Activated CD4-positive, CD25-positive, alpha-beta regulatory T cell (primary cell): ENCODE measurements around the gene HMGN5.

Experiments
- DNase-seq, 4 experiments: peaks; one replicate each; lab custom pipeline; 2025; lab: John Stamatoyannopoulos, UW

HMGN5 gene

DNA sequence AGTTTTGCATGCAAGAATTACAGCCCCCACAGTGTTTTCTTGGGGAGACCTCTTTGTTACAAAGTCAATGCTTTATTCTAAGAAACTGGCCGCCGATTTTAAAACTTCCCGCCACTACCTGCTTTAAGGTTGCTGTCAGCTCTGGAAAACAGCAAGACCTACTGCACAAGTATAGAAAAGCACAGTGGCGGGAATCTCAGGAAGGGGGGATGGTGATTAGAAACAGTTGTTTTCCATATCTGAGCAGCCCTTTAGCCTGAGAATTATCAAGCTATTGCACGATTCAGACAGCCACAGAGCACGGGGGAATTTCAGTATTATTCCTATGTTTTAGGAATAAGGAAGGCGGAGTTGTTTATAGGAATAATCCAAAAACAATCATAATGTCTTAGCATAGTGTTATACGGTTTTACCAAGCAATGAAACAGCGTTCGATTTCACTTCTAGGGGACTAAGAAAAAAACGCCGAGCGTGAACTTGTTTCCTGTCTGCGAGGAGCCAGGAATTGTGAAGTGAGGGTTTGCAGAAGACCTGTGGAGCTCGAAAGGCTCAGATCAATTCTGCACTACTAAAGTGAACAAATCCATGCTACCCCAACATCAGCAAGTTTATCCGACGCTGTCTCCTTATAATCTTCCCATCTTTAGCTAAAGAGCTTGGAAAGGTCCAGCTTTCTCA, 81.3 kb downstream of the HMGN5 start:
- no peak for DNase-seq

DNA sequence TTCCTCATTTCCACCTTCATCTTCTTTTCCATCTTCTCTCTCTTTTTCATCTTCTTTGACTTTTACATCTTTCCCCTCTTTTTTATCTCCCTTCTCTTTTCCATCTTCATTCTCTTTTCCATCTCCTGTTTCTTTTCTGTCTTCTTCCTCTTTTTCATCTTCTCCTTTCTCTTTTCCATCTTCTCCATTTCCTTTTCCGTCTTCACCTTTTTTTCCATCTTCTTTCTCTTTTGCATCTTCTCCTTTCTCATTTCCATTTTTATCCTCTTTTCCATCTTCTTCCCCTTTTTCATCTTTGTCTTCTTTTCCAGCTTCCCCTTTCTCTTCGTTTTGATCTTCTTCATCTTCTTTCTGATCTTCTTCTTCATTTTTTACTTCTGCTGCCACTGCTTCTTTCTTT, 87.0 kb downstream of the HMGN5 start:
- DNase-seq = no peak

DNA sequence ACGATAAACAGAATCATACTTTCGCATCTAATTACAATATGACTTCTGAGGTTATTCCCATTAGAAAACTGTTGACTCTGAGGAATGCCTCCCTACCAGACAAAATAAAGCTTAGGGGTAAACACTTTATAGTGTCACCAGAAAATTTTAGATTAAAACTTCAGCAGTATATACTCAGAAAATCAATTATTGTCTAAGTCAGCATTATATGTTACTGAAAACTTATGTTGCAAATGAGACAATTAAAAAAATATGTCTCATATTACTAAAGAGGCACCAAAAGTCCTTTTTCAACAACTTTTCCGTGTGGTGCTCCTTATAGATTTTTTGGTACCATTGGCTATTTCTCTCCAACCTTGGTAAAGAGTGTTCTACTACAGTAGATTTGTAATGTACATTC, 91.4 kb downstream of the HMGN5 start:
- no peak for DNase-seq

DNA sequence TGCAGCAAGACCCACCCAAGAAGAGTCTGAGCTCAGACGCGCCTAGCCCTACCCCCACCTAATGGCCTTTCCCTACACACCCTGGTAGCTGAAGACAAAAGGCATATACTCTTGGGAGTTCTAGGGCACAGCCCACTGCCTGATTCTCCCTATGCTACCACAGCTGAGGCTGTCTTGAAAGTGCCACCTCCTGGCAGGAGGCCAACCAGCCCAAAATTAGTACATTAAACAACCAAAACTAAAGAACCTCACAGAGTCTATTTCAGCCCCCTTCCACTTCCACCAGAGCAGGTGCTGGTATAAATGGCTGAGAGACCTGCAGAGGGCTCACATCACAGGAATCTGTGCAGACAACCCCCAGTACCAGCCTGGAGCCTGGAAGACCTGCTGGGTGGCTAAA, 119.1 kb downstream of the HMGN5 start:
- no peak for DNase-seq
